ENCODE measurements around the gene VPS54.
"Not testable (repeated sequence)": the region's sequence is repeated elsewhere in the genome, so short reads cannot be mapped to it uniquely, and the experiment has no call there.

DNA sequence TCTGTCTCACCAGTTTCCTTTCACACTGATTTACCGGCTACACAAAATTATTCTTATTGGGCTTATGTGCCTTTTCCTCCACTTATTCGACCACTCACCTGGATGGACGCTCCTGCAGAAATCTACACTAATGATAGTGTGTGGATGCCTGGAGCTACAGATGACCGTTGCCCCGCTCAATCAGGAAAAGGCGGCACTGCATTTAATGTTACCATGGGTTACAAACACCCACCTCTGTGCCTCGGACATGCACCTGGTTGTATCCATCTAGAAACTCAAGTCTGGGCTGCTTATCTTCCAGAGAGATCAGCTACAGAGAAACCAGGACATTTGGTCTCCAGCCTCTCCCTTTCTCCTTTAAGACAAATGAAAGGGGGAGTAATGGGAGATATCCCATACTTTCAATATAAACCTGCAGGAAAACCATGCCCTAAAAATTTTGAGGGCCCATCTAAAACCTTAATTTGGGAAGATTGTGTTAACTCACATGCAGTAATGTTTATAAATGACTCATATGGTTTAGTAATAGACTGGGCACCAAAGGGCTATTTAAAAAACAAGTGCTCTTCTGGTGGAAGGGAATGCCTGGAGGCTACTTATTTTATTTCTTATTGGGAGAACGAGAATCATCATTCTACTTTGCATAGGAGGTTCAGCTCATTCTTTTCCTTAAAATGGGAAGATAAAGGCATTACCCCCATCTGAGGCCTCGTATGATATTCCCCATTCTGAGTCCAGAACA is 24.7 kb downstream of the VPS54 start:
- TF ChIP-seq POLR2AphosphoS5 (IDR thresholded peaks at IDR 0.05; ENCODE audit: insufficient read depth in 1 of 2, low read depth in 1 of 2) = not testable (repeated sequence)
- TF ChIP-seq, protein P1, sequence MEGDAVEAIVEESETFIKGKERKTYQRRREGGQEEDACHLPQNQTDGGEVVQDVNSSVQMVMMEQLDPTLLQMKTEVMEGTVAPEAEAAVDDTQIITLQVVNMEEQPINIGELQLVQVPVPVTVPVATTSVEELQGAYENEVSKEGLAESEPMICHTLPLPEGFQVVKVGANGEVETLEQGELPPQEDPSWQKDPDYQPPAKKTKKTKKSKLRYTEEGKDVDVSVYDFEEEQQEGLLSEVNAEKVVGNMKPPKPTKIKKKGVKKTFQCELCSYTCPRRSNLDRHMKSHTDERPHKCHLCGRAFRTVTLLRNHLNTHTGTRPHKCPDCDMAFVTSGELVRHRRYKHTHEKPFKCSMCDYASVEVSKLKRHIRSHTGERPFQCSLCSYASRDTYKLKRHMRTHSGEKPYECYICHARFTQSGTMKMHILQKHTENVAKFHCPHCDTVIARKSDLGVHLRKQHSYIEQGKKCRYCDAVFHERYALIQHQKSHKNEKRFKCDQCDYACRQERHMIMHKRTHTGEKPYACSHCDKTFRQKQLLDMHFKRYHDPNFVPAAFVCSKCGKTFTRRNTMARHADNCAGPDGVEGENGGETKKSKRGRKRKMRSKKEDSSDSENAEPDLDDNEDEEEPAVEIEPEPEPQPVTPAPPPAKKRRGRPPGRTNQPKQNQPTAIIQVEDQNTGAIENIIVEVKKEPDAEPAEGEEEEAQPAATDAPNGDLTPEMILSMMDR (IDR thresholded peaks at IDR 0.05) = not testable (repeated sequence)

All from vagina (tissue), 2 donors.